ENCODE measurements around the gene FRYL.

- TF ChIP-seq, protein P1, sequence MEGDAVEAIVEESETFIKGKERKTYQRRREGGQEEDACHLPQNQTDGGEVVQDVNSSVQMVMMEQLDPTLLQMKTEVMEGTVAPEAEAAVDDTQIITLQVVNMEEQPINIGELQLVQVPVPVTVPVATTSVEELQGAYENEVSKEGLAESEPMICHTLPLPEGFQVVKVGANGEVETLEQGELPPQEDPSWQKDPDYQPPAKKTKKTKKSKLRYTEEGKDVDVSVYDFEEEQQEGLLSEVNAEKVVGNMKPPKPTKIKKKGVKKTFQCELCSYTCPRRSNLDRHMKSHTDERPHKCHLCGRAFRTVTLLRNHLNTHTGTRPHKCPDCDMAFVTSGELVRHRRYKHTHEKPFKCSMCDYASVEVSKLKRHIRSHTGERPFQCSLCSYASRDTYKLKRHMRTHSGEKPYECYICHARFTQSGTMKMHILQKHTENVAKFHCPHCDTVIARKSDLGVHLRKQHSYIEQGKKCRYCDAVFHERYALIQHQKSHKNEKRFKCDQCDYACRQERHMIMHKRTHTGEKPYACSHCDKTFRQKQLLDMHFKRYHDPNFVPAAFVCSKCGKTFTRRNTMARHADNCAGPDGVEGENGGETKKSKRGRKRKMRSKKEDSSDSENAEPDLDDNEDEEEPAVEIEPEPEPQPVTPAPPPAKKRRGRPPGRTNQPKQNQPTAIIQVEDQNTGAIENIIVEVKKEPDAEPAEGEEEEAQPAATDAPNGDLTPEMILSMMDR (conservative IDR thresholded peaks at IDR 0.05; ENCODE audit: low read length), result no peak
- TF ChIP-seq EZH2phosphoT487 (IDR thresholded peaks at IDR 0.05; ENCODE audit: borderline replicate concordance, low read depth, low read length), result no peak
Measured at GRCh38 chr4:48604527-48604926, 175.6 kb downstream of the FRYL start.

Measured in OCI-LY7 (cell line).